GM21737 (cell line): ENCODE results near the gene WDR86.
A peak's percentile ranks its signal among the peaks of the same experiment; 100 is the strongest.

Experiments
- ATAC-seq: cut with Tn5 transposase; IDR thresholded peaks from one replicate; pipeline ENCODE4 v1.9.1; 2021; ENCODE audit warnings: mild to moderate bottlenecking, moderate library complexity; ENCODE audit not compliant: unreplicated experiment

Gene WDR86

DNA sequence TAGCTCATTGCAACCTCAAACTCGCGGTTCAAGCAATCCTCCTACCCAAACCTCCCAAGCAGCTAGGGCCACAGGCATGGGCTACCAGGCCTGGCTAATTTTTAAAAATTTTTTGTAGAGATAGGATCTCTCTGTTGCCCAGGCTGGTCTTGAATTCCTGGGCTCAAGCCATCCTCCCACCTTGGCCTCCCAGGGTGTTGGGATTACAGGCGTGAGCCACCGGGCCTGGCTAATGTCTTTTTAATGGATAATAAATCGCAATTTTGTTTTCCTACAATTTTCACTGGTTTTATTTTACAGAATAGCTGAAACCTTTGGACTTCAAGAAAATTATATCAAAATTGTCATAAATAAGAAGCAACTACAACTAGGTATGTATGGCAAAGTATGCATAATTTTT lies 57.3 kb downstream of the WDR86 start:
- no peak for ATAC-seq

DNA sequence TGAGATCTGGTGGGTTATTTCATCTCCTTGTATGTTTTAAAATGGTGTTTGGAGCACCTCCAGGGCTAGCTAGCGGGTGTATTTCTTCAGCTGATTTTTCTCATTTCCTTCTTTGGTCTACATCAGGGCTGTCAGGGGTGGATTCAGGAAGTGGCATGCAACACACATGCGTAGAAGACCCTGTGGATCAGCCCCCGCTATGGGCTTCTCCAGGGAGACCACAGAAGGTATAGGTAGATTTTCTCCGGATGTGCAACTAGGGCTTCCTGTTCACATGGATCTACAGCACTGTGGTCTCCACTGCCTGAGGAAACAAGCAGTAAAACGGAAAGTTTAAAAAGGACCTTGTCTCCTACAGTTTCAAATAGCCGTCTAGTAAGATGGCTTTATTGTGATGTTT lies 57.9 kb downstream of the WDR86 start:
- peak; percentile 51 for ATAC-seq

DNA sequence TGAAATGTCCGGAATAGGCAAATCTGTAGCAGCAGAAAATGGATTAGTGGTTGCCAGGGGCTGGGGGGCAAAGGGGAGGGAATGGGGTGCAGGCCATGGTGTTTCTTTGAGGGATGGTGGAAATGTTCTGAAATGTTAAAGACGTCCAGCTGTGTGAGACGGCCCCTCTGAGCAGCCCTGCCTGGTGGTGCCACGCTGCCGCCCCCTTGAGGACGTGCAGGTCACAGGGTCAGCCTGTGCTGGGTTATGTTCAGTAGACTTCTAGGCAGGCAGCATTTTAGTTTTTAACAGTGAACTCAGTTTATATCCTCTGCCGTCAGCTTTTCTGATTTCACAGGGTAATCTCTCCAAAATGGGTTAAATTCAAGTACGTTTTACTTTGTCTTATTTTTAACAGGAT lies 58.8 kb downstream of the WDR86 start:
- no peak for ATAC-seq

GRCh38 chr7:151349507-151349853 lies 60.4 kb downstream of the WDR86 start:
- peak; percentile 39 for ATAC-seq

DNA sequence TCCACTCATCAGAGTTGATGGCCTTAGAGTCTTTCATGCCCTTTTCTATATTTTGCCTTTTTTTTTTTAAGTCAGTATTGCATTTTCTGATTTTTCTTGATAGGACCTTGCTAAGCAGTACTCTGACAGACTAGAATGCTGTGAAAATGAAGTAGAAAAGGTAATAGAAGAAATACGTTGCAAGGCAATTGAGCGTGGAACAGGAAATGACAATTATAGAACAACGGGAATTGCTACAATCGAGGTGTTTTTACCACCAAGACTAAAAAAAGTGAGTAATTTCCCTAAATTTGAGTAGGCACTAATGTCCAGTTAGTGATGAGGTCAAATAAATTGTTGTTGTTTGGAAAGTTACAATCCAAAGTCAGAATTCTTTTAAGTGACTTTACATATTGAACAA lies 60.9 kb downstream of the WDR86 start:
- ATAC-seq = no peak

- no peak for ATAC-seq
These were observed 62.6 kb downstream of the WDR86 start for GRCh38 chr7:151347200-151347599.

- ATAC-seq = no peak
These were observed 63.4 kb downstream of the WDR86 start for GRCh38 chr7:151346470-151346769.

GRCh38 chr7:151345576-151346469 lies 64.0 kb downstream of the WDR86 start:
- ATAC-seq = no peak

GRCh38 chr7:151343516-151343915 lies 66.3 kb downstream of the WDR86 start:
- ATAC-seq = no peak

- no peak for ATAC-seq
These were observed 67.0 kb downstream of the WDR86 start for GRCh38 chr7:151342811-151343210.

DNA sequence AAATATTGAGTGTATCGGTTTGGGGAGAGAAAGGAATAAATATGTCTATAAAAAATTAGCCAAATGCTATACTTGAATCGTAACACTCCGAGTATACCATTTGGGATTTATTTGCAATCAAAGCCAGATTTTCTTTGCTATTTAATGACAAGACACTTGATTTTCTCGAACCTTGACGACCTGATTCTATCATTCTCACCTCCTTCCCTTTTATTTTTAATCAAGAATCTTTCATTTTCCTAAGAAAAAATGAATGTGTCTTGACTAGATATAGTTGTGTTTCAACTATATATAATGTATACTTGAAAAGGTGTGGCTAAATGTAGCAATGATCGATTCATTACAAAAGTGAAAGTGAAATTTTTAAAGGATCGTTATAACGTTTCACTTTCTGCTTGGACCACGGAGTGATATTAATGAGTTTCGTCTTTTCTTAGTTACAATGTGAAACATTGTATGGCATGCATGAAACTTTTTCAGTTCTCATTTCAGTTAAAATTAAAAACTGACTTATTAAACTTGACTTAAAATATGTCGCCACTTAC lies 67.7 kb downstream of the WDR86 start:
- peak; percentile 59 for ATAC-seq

- peak; percentile 46 for ATAC-seq
These were observed 68.3 kb downstream of the WDR86 start, which contains the start of gene NUB1 for GRCh38 chr7:151341357-151342101. TSS of gene NUB1 (plus strand) at chr7:151341812. CDS start at chr7:151345350, 3,538 bp downstream.

DNA sequence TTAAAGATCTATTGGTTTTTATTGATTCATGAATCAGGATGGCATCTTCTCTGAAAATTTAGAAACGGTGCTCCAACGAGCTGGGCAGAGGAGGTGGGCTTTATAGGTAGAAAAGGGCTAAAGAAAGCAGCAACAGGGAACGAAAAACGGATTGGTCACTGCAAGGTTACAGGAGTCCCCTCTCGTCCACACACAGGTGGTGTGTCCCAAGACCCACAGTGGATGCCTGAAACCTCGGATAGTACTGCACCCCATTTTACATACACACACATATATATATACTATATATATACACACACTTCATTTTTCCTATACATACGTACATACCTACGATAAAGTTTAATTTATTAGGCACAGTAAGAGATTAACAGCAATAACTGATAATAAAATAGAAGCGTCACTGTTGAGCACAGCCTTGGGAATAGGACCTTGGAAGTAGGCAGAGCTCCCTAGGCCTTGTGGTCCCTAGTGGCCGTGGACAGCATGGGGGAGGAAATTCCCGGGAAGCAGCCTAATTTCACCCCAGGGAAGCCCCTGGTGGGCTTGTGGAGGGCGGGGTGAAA lies 69.0 kb downstream of the WDR86 start:
- ATAC-seq = no peak

DNA sequence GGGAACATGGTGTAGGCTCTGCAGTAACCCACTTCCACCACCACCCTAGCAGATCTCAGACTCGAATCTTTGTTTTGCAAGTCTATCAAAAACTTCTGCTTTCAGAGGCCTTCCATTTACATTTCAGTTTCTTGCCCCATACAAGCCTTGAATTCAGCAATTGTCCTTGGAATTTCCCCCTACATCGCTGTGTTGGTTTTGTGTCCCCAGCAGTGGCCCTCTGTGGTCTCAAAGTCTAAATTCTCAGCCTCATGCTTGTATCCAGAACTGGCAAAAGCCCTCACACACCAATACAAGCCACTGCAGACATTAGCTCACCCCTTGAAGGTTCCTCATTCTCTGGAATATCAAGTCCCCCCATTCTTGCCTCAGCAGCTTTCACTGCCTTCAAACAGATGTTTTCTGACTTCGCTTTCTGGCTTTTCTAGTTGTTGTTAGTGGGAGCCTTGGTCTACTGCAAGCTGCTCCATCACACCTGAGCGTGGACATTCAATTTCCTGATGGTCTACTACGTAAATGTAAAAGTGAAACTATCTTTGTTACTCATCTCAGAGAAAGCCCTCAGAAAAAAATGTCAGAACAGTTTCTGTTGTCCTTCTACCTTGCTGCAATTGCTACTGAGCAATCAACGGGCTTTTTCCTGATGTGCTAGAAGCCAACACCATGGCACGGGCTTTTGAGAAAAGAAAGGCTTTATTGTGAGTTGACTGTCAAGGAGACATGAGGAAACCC lies 70.0 kb downstream of the WDR86 start:
- no peak for ATAC-seq

DNA sequence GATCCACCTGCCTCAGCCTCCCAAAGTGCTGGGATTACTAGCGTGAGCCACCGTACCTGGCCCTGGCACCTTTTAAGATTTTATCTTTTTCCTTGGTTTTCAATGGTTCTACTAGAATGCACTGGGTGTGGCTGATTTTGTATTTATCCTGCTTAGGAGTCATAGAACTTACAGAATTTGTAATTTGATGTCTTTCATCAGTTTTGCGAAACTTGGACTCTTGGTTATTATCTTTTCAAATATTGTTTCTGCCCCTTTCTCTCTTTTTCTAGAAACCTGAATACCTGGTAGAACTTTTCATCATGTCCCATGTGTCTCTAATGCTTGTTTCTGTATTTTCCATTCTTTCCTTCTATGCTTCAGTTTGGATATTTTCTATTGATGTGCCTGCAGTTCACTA lies 71.0 kb downstream of the WDR86 start:
- ATAC-seq = no peak

DNA sequence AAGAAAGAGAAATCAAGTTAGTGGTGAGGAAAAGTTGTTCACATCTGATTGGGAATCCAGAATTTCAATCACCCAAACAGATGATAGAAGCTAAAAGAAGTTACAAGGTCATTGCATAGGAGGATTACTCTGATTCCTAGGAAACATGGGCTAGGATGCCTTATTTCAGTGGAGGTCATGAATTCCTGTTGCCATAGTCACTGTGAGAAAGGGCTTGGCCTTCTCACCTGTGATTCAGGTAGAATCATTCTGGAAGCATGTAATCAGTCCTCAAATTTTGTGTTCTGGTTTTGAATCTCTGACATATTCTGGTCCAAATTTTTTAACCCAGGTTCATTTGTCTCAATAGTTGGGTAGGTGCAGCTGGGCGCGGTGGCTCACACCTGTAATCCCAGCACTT lies 72.5 kb downstream of the WDR86 start:
- no peak for ATAC-seq

- ATAC-seq = no peak
These were observed 73.7 kb downstream of the WDR86 start for GRCh38 chr7:151336027-151336708.

GRCh38 chr7:151334628-151335027 lies 75.2 kb downstream of the WDR86 start:
- ATAC-seq = no peak
